Measurements from ENCODE around the gene NSMCE4A. TPM values are rescaled to one million over a fixed set of nuclear protein-coding genes. Genes with fewer than 3 reads are reported as not detected.

The NSMCE4A gene
- total RNA-seq, 1 experiment from 2014 or later: 111 TPM

GRCh38 chr10:122021828-122022227, 46.8 kb upstream of the NSMCE4A start:
- POLR2A ChIA-PET: no interaction called here
- no peaks in the 10 kb centered on the region for H3K27me3 ChIP-seq (replicated peaks; ENCODE audit: control insufficient read depth, insufficient read depth, low read length)
- H3K4me3 ChIP-seq (ENCODE audit: low read depth, low read length): no peak overlapping the region
- Mint-ChIP-seq H3K9me3 (ENCODE audit: unreplicated experiment) (no peaks in the 10 kb centered on the region), H3K4me3 (ENCODE audit: unreplicated experiment) (no peak overlapping the region), H3K36me3 (ENCODE audit: insufficient read depth, unreplicated experiment) (peaks cover 58% of the 10 kb centered on the region), H3K4me1 (ENCODE audit: low read depth, unreplicated experiment) (peaks cover 2% of the 10 kb centered on the region), H3K27ac (ENCODE audit: unreplicated experiment) (no peak overlapping the region), H3K27me3 (ENCODE audit: insufficient read depth, unreplicated experiment) (no peaks in the 10 kb centered on the region)
- H3K9me3 ChIP-seq: no peaks in the 10 kb centered on the region
- CTCF ChIA-PET: no interaction called here
- no peak for DNase-seq
- peaks cover 14% of the 10 kb centered on the region for H3K4me1 ChIP-seq
- BruUV-seq (replicated peaks): no TSS peak
- peaks cover 1% of the 10 kb centered on the region for H3K36me3 ChIP-seq (ENCODE audit: control insufficient read depth, insufficient read depth, low read length)
- intact Hi-C loops (cut with micrococcal nuclease; ENCODE audit: unreplicated experiment): no loop called here
- TF ChIP-seq, protein P1, sequence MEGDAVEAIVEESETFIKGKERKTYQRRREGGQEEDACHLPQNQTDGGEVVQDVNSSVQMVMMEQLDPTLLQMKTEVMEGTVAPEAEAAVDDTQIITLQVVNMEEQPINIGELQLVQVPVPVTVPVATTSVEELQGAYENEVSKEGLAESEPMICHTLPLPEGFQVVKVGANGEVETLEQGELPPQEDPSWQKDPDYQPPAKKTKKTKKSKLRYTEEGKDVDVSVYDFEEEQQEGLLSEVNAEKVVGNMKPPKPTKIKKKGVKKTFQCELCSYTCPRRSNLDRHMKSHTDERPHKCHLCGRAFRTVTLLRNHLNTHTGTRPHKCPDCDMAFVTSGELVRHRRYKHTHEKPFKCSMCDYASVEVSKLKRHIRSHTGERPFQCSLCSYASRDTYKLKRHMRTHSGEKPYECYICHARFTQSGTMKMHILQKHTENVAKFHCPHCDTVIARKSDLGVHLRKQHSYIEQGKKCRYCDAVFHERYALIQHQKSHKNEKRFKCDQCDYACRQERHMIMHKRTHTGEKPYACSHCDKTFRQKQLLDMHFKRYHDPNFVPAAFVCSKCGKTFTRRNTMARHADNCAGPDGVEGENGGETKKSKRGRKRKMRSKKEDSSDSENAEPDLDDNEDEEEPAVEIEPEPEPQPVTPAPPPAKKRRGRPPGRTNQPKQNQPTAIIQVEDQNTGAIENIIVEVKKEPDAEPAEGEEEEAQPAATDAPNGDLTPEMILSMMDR (IDR thresholded peaks at IDR 0.05; ENCODE audit: insufficient read depth in 1 of 2, low read depth in 1 of 2, low read length in 1 of 2, severe bottlenecking in 1 of 2, unreplicated experiment in 1 of 2): no peak

- Mint-ChIP-seq H3K27me3 (ENCODE audit: insufficient read depth, unreplicated experiment) (no peaks in the 10 kb centered on the region), H3K4me1 (ENCODE audit: low read depth, unreplicated experiment) (peaks cover 6% of the 10 kb centered on the region), H3K36me3 (ENCODE audit: insufficient read depth, unreplicated experiment) (peaks cover 54% of the 10 kb centered on the region), H3K4me3 (ENCODE audit: unreplicated experiment) (no peak overlapping the region), H3K9me3 (ENCODE audit: unreplicated experiment) (no peaks in the 10 kb centered on the region), H3K27ac (ENCODE audit: unreplicated experiment) (no peak overlapping the region)
- no peak for DNase-seq
- Histone ChIP-seq H3K4me1 (peaks cover 17% of the 10 kb centered on the region), H3K9me3 (no peaks in the 10 kb centered on the region), H3K4me3 (ENCODE audit: low read depth, low read length) (no peak overlapping the region), H3K36me3 (ENCODE audit: control insufficient read depth, insufficient read depth, low read length) (peaks cover 1% of the 10 kb centered on the region; the same call in 1 of the 2 replicates), H3K27me3 (replicated peaks; ENCODE audit: control insufficient read depth, insufficient read depth, low read length) (no peaks in the 10 kb centered on the region)
- ChIA-PET POLR2A (no interaction called here), CTCF (no interaction called here)
- intact Hi-C loops (cut with micrococcal nuclease; ENCODE audit: unreplicated experiment): no loop called here
- BruUV-seq (replicated peaks): no TSS peak
- TF ChIP-seq, protein P1 (IDR thresholded peaks at IDR 0.05; ENCODE audit: insufficient read depth in 1 of 2, low read depth in 1 of 2, low read length in 1 of 2, severe bottlenecking in 1 of 2, unreplicated experiment in 1 of 2): no peak
These were observed 46.4 kb upstream of the NSMCE4A start for GRCh38 chr10:122021379-122021778.

DNA sequence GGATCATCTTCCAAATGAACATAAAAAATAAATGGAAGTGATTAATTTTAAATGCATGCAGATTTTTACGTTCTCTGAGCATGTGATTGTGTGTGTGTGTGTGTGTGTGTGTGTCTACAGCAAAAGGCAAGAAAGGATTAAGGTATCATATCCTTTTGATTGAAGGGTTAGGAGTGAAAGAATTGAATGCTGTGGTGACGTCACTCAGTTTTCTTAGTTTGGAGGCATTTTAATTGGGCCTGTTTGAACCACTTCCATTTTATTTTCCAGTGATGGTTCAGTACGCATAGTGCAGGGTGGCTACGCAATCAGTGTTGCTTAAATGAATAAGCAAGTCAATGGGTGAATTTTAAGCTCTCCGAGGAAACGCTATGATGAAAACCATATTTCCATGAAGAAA, 45.2 kb upstream of the NSMCE4A start:
- BruUV-seq (replicated peaks): no TSS peak
- Mint-ChIP-seq H3K9me3 (ENCODE audit: unreplicated experiment) (no peaks in the 10 kb centered on the region), H3K4me1 (ENCODE audit: low read depth, unreplicated experiment) (peaks cover 6% of the 10 kb centered on the region), H3K4me3 (ENCODE audit: unreplicated experiment) (peak overlapping the region; percentile 96), H3K27ac (ENCODE audit: unreplicated experiment) (peak overlapping the region; percentile 94), H3K36me3 (ENCODE audit: insufficient read depth, unreplicated experiment) (peaks cover 52% of the 10 kb centered on the region), H3K27me3 (ENCODE audit: insufficient read depth, unreplicated experiment) (no peaks in the 10 kb centered on the region)
- Histone ChIP-seq H3K4me3 (ENCODE audit: low read depth, low read length) (peak overlapping the region; percentile 41), H3K36me3 (ENCODE audit: control insufficient read depth, insufficient read depth, low read length) (peaks cover 1% of the 10 kb centered on the region; the same call in 1 of the 2 replicates), H3K27me3 (replicated peaks; ENCODE audit: control insufficient read depth, insufficient read depth, low read length) (no peaks in the 10 kb centered on the region), H3K9me3 (no peaks in the 10 kb centered on the region), H3K4me1 (peaks cover 20% of the 10 kb centered on the region)
- POLR2A ChIA-PET: interaction anchor here (1.1 to 1.3 kb wide), 2 partner anchors 24 to 99 kb away, joined by 3 read pairs; no protein-coding TSS in a partner anchor
- CTCF ChIA-PET: no interaction called here
- TF ChIP-seq, protein P1 (IDR thresholded peaks at IDR 0.05; ENCODE audit: insufficient read depth in 1 of 2, low read depth in 1 of 2, low read length in 1 of 2, severe bottlenecking in 1 of 2, unreplicated experiment in 1 of 2): no peak
- DNase-seq: no peak
- intact Hi-C loops (cut with micrococcal nuclease; ENCODE audit: unreplicated experiment): no loop called here
